Liver (tissue), 3 donors: ENCODE measurements around the gene ZSCAN5A.
A peak's percentile ranks its signal among the peaks of the same experiment; 100 is the strongest.
"Not testable (repeated sequence)": the region's sequence is repeated elsewhere in the genome, so short reads cannot be mapped to it uniquely, and the experiment has no call there.

ENCODE experiments used
- EGR1 ChIP-seq, 2 donors: IDR thresholded peaks; 2 replicates each; pipeline ENCODE4 v1.6.1; 2016 to 2018; ENCODE audit warnings: antibody characterized with exemption in 2 of 2, low read depth in 2 of 2
- FOXA1 ChIP-seq: IDR thresholded peaks from 2 replicates; pipeline ENCODE4 v1.6.1; 2016; ENCODE audit warnings: antibody characterized with exemption
- GABPA ChIP-seq, 2 donors: IDR thresholded peaks in 1 of 2; conservative IDR thresholded peaks in 1 of 2; 2 replicates each; pipeline ENCODE4 v1.6.1; 2016; ENCODE audit warnings: antibody characterized with exemption in 2 of 2, mild to moderate bottlenecking in 1 of 2, moderate library complexity in 1 of 2
- HNF4G ChIP-seq: IDR thresholded peaks from 2 replicates; pipeline ENCODE4 v1.6.1; 2016; ENCODE audit warnings: antibody characterized with exemption
- SP1 ChIP-seq: IDR thresholded peaks from 2 replicates; pipeline ENCODE4 v1.6.1; 2018; ENCODE audit warnings: antibody characterized with exemption, mild to moderate bottlenecking
- TAF1 ChIP-seq: conservative IDR thresholded peaks from 2 replicates; pipeline ENCODE4 v1.6.1; 2016; ENCODE audit warnings: antibody characterized with exemption, mild to moderate bottlenecking
- YY1 ChIP-seq: IDR thresholded peaks from 2 replicates; pipeline ENCODE4 v1.6.1; 2016; ENCODE audit warnings: antibody characterized with exemption, mild to moderate bottlenecking
- TF ChIP-seq, protein P1 (sequence below): fragments of 150-350 bp; IDR thresholded peaks from 2 replicates; pipeline ENCODE4 v1.5.1; 2017; ENCODE audit warnings: improper control_type of control experiment, low read depth, low read length; ENCODE audit not compliant: missing input control
- TF ChIP-seq, protein P2 (sequence below): IDR thresholded peaks from 2 replicates; pipeline ENCODE4 v1.6.1; 2016; ENCODE audit warnings: antibody characterized with exemption
- TF ChIP-seq, protein P3 (sequence below): IDR thresholded peaks from 2 replicates; pipeline ENCODE4 v1.6.1; 2016; ENCODE audit warnings: antibody characterized with exemption
- TF ChIP-seq, protein P4 (sequence below): IDR thresholded peaks from 2 replicates; pipeline ENCODE4 v1.6.1; 2016; ENCODE audit warnings: antibody characterized with exemption
- TF ChIP-seq, protein P5 (sequence below): IDR thresholded peaks from 2 replicates; pipeline ENCODE4 v1.6.1; 2016; ENCODE audit warnings: antibody characterized with exemption, mild to moderate bottlenecking
- donor health status: healthy.
- donor health status: healthy.

DNA sequence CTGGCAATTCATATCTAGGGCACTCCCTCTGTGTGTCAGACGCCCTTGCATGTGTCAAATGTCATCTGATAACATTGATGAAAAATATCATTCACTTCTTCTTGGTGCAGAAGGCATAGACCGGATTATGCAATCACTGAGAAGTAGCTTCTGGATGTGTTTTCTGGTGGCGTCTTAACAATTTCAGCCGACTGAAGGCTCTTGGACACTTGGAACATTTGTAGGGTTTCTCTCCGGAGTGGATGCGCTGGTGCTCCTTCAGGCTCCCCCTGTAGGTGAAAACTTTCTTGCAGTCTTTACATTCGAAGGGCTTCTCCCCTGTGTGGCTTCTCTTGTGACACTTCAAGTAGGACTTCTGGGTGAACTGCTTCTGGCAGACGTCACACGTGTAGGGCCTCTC is 93.2 kb downstream of the ZSCAN5A start:
- TF ChIP-seq, protein P1, sequence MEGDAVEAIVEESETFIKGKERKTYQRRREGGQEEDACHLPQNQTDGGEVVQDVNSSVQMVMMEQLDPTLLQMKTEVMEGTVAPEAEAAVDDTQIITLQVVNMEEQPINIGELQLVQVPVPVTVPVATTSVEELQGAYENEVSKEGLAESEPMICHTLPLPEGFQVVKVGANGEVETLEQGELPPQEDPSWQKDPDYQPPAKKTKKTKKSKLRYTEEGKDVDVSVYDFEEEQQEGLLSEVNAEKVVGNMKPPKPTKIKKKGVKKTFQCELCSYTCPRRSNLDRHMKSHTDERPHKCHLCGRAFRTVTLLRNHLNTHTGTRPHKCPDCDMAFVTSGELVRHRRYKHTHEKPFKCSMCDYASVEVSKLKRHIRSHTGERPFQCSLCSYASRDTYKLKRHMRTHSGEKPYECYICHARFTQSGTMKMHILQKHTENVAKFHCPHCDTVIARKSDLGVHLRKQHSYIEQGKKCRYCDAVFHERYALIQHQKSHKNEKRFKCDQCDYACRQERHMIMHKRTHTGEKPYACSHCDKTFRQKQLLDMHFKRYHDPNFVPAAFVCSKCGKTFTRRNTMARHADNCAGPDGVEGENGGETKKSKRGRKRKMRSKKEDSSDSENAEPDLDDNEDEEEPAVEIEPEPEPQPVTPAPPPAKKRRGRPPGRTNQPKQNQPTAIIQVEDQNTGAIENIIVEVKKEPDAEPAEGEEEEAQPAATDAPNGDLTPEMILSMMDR = peak; percentile 4
- TF ChIP-seq, protein P2, sequence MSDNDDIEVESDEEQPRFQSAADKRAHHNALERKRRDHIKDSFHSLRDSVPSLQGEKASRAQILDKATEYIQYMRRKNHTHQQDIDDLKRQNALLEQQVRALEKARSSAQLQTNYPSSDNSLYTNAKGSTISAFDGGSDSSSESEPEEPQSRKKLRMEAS = not testable (repeated sequence)
- TF ChIP-seq YY1; HNF4G; TAF1; EGR1 (IDR thresholded peaks at IDR 0.05; ENCODE audit: low read depth in 2 of 2); SP1; FOXA1; GABPA (IDR thresholded peaks at IDR 0.05 in 1 of 2, conservative IDR thresholded peaks at IDR 0.05 in 1 of 2): not testable (repeated sequence)
- TF ChIP-seq, protein P3, sequence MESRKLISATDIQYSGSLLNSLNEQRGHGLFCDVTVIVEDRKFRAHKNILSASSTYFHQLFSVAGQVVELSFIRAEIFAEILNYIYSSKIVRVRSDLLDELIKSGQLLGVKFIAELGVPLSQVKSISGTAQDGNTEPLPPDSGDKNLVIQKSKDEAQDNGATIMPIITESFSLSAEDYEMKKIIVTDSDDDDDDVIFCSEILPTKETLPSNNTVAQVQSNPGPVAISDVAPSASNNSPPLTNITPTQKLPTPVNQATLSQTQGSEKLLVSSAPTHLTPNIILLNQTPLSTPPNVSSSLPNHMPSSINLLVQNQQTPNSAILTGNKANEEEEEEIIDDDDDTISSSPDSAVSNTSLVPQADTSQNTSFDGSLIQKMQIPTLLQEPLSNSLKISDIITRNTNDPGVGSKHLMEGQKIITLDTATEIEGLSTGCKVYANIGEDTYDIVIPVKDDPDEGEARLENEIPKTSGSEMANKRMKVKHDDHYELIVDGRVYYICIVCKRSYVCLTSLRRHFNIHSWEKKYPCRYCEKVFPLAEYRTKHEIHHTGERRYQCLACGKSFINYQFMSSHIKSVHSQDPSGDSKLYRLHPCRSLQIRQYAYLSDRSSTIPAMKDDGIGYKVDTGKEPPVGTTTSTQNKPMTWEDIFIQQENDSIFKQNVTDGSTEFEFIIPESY = not testable (repeated sequence)
- TF ChIP-seq, protein P4, sequence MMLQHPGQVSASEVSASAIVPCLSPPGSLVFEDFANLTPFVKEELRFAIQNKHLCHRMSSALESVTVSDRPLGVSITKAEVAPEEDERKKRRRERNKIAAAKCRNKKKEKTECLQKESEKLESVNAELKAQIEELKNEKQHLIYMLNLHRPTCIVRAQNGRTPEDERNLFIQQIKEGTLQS = not testable (repeated sequence)
- TF ChIP-seq, protein P5, sequence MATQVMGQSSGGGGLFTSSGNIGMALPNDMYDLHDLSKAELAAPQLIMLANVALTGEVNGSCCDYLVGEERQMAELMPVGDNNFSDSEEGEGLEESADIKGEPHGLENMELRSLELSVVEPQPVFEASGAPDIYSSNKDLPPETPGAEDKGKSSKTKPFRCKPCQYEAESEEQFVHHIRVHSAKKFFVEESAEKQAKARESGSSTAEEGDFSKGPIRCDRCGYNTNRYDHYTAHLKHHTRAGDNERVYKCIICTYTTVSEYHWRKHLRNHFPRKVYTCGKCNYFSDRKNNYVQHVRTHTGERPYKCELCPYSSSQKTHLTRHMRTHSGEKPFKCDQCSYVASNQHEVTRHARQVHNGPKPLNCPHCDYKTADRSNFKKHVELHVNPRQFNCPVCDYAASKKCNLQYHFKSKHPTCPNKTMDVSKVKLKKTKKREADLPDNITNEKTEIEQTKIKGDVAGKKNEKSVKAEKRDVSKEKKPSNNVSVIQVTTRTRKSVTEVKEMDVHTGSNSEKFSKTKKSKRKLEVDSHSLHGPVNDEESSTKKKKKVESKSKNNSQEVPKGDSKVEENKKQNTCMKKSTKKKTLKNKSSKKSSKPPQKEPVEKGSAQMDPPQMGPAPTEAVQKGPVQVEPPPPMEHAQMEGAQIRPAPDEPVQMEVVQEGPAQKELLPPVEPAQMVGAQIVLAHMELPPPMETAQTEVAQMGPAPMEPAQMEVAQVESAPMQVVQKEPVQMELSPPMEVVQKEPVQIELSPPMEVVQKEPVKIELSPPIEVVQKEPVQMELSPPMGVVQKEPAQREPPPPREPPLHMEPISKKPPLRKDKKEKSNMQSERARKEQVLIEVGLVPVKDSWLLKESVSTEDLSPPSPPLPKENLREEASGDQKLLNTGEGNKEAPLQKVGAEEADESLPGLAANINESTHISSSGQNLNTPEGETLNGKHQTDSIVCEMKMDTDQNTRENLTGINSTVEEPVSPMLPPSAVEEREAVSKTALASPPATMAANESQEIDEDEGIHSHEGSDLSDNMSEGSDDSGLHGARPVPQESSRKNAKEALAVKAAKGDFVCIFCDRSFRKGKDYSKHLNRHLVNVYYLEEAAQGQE = not testable (repeated sequence)
